IMR-90 (cell line): ENCODE measurements around the gene ANAPC1. TPM values are rescaled to one million over a fixed set of nuclear protein-coding genes. Genes with fewer than 3 reads are reported as not detected.

Experiments used
- ATAC-seq: fragments of 200-7000 bp; cut with Tn5 transposase; 2 replicates; pipeline ENCODE4 v1.9.1; 2020; ENCODE audit warnings: low read depth, mild to moderate bottlenecking, moderate library complexity
- BruUV-seq: library from RNA; stranded (reverse); fragments of 400-500 nt; replicated peaks from 2 replicates; lab custom pipeline; 2021; lab: Mats Ljungman, UMichigan
- CTCF ChIA-PET: fragments of 300-600 bp; formaldehyde crosslinking; extraction: SDS; loops from one replicate; lab custom pipeline; 2021; ENCODE audit warnings: antibody characterized with exemption; lab: Yijun Ruan, JAX
- POLR2A ChIA-PET: fragments of 300-600 bp; sonication (Branson Sonifier 250); formaldehyde crosslinking; loops from one replicate; lab custom pipeline; 2022; ENCODE audit warnings: antibody characterized with exemption; ENCODE audit not compliant: unreplicated experiment; lab: Charles Lee
- DNase-seq: peaks from one replicate; pipeline ENCODE4 v3.0.0; 2013
- H2AFZ ChIP-seq: replicated peaks from 2 replicates; pipeline ENCODE3; 2013; ENCODE audit warnings: low read length, mild to moderate bottlenecking; ENCODE audit not compliant: poor library complexity
- H2AK5ac ChIP-seq: 2 replicates; pipeline ENCODE4 v1.6.1; 2013; ENCODE audit warnings: low read depth, low read length, inconsistent platforms
- H2AK9ac ChIP-seq: replicated peaks from 2 replicates; pipeline ENCODE3; 2013; ENCODE audit warnings: mild to moderate bottlenecking, low read depth, low read length, moderate library complexity; ENCODE audit not compliant: poor library complexity
- H2BK120ac ChIP-seq: 2 replicates; pipeline ENCODE4 v1.6.1; 2013; ENCODE audit warnings: low read depth, low read length, inconsistent platforms
- H2BK15ac ChIP-seq: 3 replicates; pipeline ENCODE4 v1.6.1; 2013; ENCODE audit warnings: low read depth, low read length, inconsistent platforms
- H2BK20ac ChIP-seq: 2 replicates; pipeline ENCODE4 v1.6.1; 2013; ENCODE audit warnings: low read depth, mild to moderate bottlenecking, inconsistent platforms, low read length, moderate library complexity
- H2BK5ac ChIP-seq: 2 replicates; pipeline ENCODE4 v1.6.1; 2013; ENCODE audit warnings: mild to moderate bottlenecking, low read depth, low read length, inconsistent platforms; ENCODE audit not compliant: poor library complexity, severe bottlenecking
- H3K14ac ChIP-seq: replicated peaks from 2 replicates; pipeline ENCODE4 v1.6.1; 2013; ENCODE audit warnings: low read depth, low read length, inconsistent platforms
- H3K18ac ChIP-seq: 2 replicates; pipeline ENCODE4 v1.6.1; 2013; ENCODE audit warnings: low read depth, low read length, control low read depth
- H3K23ac ChIP-seq: 2 replicates; pipeline ENCODE4 v1.6.1; 2013; ENCODE audit warnings: low read depth, low read length, inconsistent platforms
- H3K27ac ChIP-seq: 2 replicates; pipeline ENCODE4 v1.5.1; 2013; ENCODE audit warnings: mild to moderate bottlenecking, control low read depth, low read length; ENCODE audit not compliant: insufficient read depth
- H3K27me3 ChIP-seq: 2 replicates; pipeline ENCODE4 v1.6.1; 2013; ENCODE audit warnings: low read length; ENCODE audit not compliant: control insufficient read depth, insufficient read depth
- H3K36me3 ChIP-seq: 2 replicates; pipeline ENCODE4 v1.6.1; 2013; ENCODE audit warnings: low read length, mixed read lengths; ENCODE audit not compliant: control insufficient read depth, insufficient read depth
- H3K4ac ChIP-seq: 2 replicates; pipeline ENCODE4 v1.6.1; 2013; ENCODE audit warnings: low read depth, low read length, inconsistent platforms
- H3K4me1 ChIP-seq: 2 replicates; pipeline ENCODE4 v1.6.1; 2013; ENCODE audit warnings: low read length, mixed read lengths; ENCODE audit not compliant: control insufficient read depth, insufficient read depth
- H3K4me2 ChIP-seq: 2 replicates; pipeline ENCODE4 v1.6.1; 2013; ENCODE audit warnings: low read depth, mild to moderate bottlenecking, control low read depth, low read length, moderate library complexity
- H3K4me3 ChIP-seq: 2 replicates; pipeline ENCODE4 v1.5.1; 2013; ENCODE audit warnings: low read depth, mild to moderate bottlenecking, control low read depth, low read length, moderate library complexity; ENCODE audit not compliant: insufficient read depth
- H3K56ac ChIP-seq: 2 replicates; pipeline ENCODE4 v1.6.1; 2013; ENCODE audit warnings: low read length, inconsistent platforms; ENCODE audit not compliant: insufficient read depth; ENCODE audit errors: extremely low read depth
- H3K79me1 ChIP-seq, 2 experiments: 2 replicates each; pipeline ENCODE4 v1.6.1; 2013; ENCODE audit warnings: low read length in 2 of 2, inconsistent platforms in 1 of 2, low read depth in 1 of 2
- H3K9ac ChIP-seq: 2 replicates; pipeline ENCODE4 v1.6.1; 2013; ENCODE audit warnings: low read depth, low read length, control low read depth
- H3K9me1 ChIP-seq: 2 replicates; pipeline ENCODE4 v1.6.1; 2013; ENCODE audit warnings: low read length, inconsistent platforms; ENCODE audit not compliant: insufficient read depth
- H3K9me3 ChIP-seq: 2 replicates; pipeline ENCODE4 v1.6.1; 2013; ENCODE audit warnings: low read length; ENCODE audit not compliant: control insufficient read depth, insufficient read depth
- H4K20me1 ChIP-seq: 2 replicates; pipeline ENCODE4 v1.6.1; 2013; ENCODE audit warnings: low read length, inconsistent platforms; ENCODE audit not compliant: insufficient read depth
- H4K5ac ChIP-seq: 2 replicates; pipeline ENCODE4 v1.6.1; 2013; ENCODE audit warnings: mild to moderate bottlenecking, low read depth, low read length, control low read depth
- H4K8ac ChIP-seq, 2 experiments: 2 replicates each; pipeline ENCODE4 v1.6.1; 2013; ENCODE audit warnings: low read depth in 2 of 2, low read length in 2 of 2, control low read depth in 1 of 2, inconsistent platforms in 1 of 2
- H4K91ac ChIP-seq: 2 replicates; pipeline ENCODE4 v1.6.1; 2013; ENCODE audit warnings: low read depth, low read length, inconsistent platforms; ENCODE audit not compliant: insufficient read depth
- MAFK ChIP-seq: IDR thresholded peaks from 2 replicates; pipeline ENCODE4 v1.6.1; 2012; ENCODE audit warnings: low read depth, low read length, improper control_type of control experiment
- MAZ ChIP-seq: IDR thresholded peaks from 2 replicates; pipeline ENCODE4 v1.6.1; 2012; ENCODE audit warnings: low read depth, mild to moderate bottlenecking, low read length, improper control_type of control experiment, moderate library complexity, borderline replicate concordance
- NFE2L2 ChIP-seq: fragments of 150-350 bp; IDR thresholded peaks from 2 replicates; pipeline ENCODE4 v1.6.1; 2016; ENCODE audit warnings: low read depth, mild to moderate bottlenecking, low read length
- SMC3 ChIP-seq: fragments of 150-350 bp; IDR thresholded peaks from 2 replicates; pipeline ENCODE4 v1.6.1; 2016; ENCODE audit warnings: low read depth, mild to moderate bottlenecking, antibody characterized with exemption, low read length, moderate library complexity
- USF2 ChIP-seq: fragments of 150-350 bp; IDR thresholded peaks from 2 replicates; pipeline ENCODE4 v1.6.1; 2017; ENCODE audit warnings: mild to moderate bottlenecking, antibody characterized with exemption, low read length, low read depth
- WGBS, 2 experiments: methylation state at CpG; one replicate each; pipeline versions ENCODE4 v1.1.5 to v1.1.7; 2013; ENCODE audit warnings: missing lambda C conversion rate in 2 of 2; ENCODE audit not compliant: insufficient read length in 1 of 2; ENCODE audit errors: extremely low coverage in 2 of 2; 5-methylcytosine and 5-hydroxymethylcytosine counted together
- dilution Hi-C: fragments of 300-500 bp; cut with HindIII; formaldehyde crosslinking; loops from one replicate; pipeline ENCODE4 v1.14.3; 2018; ENCODE audit warnings: low sequenced_read_pairs; ENCODE audit not compliant: unreplicated experiment
- in situ Hi-C: fragments of 300-500 bp; cut with MboI; formaldehyde crosslinking; loops from 3 replicates; pipeline ENCODE4 v1.14.3; 2019; ENCODE audit warnings: low sequenced_read_pairs, inconsistent platforms, mixed read lengths
- intact Hi-C: fragments of 100-400 bp; cut with micrococcal nuclease; formaldehyde crosslinking; loops from 2 replicates; pipeline ENCODE4 v1.10.0; 2022
- polyA plus RNA-seq, 3 experiments: library from polyadenylated mRNA; depleted of rRNA; stranded (reverse); fragments of >200 nt; gene quantifications; 2 replicates each; pipeline ENCODE4 v1.2.3, GENCODE V29; 2012; ENCODE audit warnings: low replicate concordance in 1 of 3
- total RNA-seq: library from RNA; depleted of rRNA; stranded (reverse); fragments of >200 nt; gene quantifications from 2 replicates; pipeline ENCODE4 v1.2.3, GENCODE V29; 2012

Gene ANAPC1
- total and polyA plus RNA-seq, 2 of the 4 experiments (the other 2 are of a cell fraction) = 14.6 to 50.7 TPM

DNA sequence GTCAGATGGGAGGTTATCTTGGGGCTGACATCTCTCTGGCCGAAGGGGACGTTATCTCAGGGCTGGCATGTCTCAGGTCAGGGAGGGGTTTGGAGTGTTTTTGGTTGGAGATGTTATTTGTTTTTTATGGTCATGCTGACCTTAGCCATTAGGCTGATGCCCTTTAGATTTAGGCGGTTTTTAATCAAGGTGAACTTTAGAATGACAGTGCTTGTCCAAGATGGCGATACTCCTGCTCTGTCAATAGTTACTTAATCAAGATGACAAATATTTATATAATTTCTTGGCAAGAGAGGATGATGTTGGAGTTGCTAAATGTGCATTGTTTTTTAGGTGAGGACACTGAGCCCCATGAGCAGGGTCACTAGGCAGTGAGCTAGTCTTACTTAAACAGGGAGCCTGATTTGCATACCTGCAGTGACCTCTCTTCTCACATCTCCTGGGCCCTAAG is 48.9 kb upstream of the ANAPC1 start:
- no peak overlapping the region for H2BK20ac ChIP-seq
- no peak overlapping the region for H2BK15ac ChIP-seq
- DNase-seq = no peak
- dilution Hi-C loops = no loop called here
- no peaks in the 10 kb centered on the region for H3K9me3 ChIP-seq
- no peaks in the 10 kb centered on the region; the same call in 1 of the 2 replicates for H3K4me1 ChIP-seq
- CTCF ChIA-PET = no interaction called here
- no peak overlapping the region for H3K14ac ChIP-seq
- H3K9me1 ChIP-seq = peaks cover 2% of the 10 kb centered on the region; the same call in 1 of the 2 replicates
- no peak overlapping the region for H3K18ac ChIP-seq
- BruUV-seq = no TSS peak
- H3K27ac ChIP-seq = no peak overlapping the region
- no peak overlapping the region for H3K56ac ChIP-seq
- H2BK5ac ChIP-seq = no peak overlapping the region
- ATAC-seq = no peak
- no peak overlapping the region for H2BK120ac ChIP-seq
- no peak overlapping the region for H4K8ac ChIP-seq
- intact Hi-C loops = no loop called here
- POLR2A ChIA-PET = no interaction called here
- H3K23ac ChIP-seq = no peak overlapping the region
- H4K5ac ChIP-seq = no peak overlapping the region
- H3K79me1 ChIP-seq = no peaks in the 10 kb centered on the region
- H4K20me1 ChIP-seq = no peaks in the 10 kb centered on the region
- H3K9ac ChIP-seq = no peak overlapping the region
- no peak overlapping the region for H2AK9ac ChIP-seq
- H3K4ac ChIP-seq = no peak overlapping the region
- no peaks in the 10 kb centered on the region for H3K36me3 ChIP-seq
- H4K91ac ChIP-seq = no peak overlapping the region
- no peak overlapping the region for H3K4me2 ChIP-seq
- TF ChIP-seq MAFK = no peak
- no peak for TF ChIP-seq NFE2L2
- no peak for TF ChIP-seq SMC3
- TF ChIP-seq MAZ = no peak
- no peak for TF ChIP-seq USF2
- H3K27me3 ChIP-seq = peaks cover 6% of the 10 kb centered on the region
- in situ Hi-C loops = no loop called here
- no peak overlapping the region for H3K4me3 ChIP-seq
- no peak overlapping the region for H2AFZ ChIP-seq
- WGBS, 2 experiments = no CpG with 5 or more reads among the region's 4 CpGs
- no peak overlapping the region for H2AK5ac ChIP-seq
